GM19025 (cell line): ENCODE results near the gene INPP5D.
A peak's percentile ranks its signal among the peaks of the same experiment; 100 is the strongest.
"Not testable (repeated sequence)": the region's sequence is repeated elsewhere in the genome, so short reads cannot be mapped to it uniquely, and the experiment has no call there.

Experiments
- ATAC-seq: cut with Tn5 transposase; IDR thresholded peaks from one replicate; pipeline ENCODE4 v1.9.1; 2021; ENCODE audit warnings: mild to moderate bottlenecking, low read depth, moderate library complexity; ENCODE audit not compliant: unreplicated experiment

INPP5D gene

DNA sequence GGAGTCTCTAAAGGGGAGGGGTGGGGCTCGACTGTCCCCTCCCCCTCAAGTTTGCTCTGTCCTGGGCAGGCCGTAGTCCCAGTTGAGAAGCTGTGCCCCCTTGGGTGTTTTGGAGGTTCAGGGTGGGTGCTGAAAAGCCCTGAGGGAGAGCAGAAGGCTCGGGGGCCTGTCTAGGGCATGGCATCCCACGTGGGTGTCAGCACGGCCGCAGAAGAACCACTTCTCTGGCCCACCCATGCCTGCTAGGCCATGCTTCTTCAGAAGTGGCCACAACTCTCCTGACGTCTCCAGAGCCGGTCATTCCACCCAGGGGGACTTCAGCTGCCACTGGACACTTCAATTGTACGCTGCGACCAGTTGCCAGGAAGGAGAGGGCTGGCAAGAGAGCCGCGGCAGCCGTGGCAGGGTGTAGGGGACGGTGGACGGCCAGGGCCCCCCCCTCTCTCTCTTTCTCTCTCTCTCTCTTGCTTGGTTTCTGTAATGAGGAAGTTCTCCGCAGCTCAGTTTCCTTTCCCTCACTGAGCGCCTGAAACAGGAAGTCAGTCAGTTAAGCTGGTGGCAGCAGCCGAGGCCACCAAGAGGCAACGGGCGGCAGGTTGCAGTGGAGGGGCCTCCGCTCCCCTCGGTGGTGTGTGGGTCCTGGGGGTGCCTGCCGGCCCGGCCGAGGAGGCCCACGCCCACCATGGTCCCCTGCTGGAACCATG, at the start of gene INPP5D:
Gene INPP5D (plus strand): TSS at position 546 of the 704 bp plus-strand sequence. CDS start 137 bp downstream, at position 683.
- peak; percentile 39 for ATAC-seq

DNA sequence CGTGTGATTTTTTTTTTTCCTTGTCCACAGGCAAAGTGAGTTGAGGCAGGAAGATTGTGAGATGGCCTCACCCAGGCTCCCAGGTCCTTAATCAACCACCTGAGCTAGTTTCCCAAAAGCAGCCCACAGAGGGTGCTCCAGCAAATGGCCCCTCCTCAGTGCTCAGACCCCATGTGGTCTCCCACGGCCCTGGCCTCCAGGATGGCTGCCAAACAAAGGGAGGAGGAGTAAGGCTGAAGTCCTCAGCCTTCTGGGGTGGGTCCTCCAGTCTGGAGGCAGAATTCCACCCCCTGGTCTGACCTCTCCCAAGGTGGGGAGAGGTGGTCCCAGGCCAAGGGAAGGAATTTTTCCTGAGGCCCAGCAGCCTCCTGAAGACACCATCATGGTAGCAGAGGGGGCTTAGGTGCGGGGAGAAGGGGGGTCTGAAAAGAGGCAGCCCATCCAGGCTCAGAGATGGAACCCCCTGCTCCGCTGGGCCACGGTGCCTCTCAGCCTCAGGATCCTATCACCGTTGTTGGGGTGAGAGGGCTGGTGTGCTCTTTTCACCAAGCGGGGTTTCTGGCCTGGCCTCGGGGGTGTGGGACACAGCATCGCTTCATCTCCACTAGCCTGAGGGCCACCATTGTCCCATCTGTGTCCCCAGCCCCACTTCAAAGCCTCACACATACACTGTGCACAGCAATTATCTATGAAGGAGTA, 49.4 kb upstream of the INPP5D start:
- ATAC-seq: no peak

DNA sequence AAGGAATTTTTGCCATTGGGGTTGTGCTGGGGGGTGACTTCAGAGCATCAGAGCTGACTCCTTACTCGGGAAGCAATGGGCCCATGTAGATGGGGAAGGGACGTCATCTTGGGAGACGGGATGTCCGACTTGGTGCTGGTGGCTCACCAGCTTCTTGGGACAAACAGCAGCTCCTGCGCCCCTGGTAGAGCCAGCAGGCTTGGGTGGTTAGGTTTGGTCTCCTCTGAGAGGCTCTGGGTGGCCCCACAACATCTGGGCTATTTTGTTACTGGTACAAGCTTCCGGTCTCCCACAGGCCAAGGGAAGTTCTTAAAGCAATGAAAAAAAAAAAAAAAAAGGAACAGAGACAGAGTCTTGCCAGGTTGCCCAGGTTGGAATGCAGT, 48.9 kb upstream of the INPP5D start:
- ATAC-seq: no peak

DNA sequence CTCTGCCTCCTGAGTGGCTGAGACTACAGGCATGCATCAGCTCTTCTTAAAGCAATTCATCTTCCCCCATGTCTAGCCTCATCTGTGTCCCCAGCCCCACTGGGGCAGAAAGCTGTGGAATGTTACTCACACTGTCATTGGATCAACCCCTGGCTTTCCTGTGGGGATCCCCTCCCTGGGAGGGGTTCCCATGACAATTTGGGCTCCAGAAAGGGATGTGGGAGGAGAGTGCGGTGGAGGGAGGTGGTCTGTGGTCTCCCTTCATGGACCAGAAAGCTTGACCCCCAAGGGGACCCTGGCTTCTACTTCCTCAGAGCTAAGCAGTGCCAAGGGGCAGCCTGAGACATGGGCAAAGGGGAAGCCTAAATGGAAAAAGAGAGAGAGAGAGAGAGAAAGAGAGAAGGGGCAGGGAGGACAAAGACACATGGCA, 48.4 kb upstream of the INPP5D start:
- ATAC-seq: no peak

DNA sequence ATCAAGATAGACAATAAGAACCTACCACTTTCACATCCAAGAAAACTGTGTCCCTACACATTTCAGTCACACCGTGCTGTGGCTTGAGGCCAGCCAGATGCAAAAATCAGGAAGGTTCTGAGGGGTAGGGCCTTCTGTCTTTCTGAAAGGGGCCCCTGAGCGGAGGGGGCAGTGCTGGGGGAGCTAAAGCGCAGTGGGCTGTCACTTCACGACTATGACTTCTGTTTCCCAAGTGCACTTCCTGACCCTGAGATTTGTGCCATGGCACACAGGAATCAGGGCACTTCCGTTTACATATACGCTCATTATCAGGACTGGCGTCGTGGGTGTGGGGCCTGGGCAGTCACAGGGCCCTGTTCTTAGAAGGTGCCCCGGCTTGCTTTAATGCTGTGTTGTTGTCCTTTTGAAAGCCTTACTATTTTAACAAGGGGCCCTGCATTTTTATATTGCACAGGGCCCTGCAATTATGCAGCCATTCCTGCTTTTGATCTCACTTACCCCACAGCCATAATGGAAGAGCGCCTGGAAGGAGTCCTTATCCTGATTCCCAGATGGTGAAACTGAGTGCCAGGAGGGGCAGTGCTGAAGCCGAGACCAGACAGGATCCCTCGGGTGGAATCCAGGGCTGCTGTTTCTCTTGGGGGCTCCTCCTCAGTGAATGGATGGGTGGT, 47.7 kb upstream of the INPP5D start:
- ATAC-seq: no peak

DNA sequence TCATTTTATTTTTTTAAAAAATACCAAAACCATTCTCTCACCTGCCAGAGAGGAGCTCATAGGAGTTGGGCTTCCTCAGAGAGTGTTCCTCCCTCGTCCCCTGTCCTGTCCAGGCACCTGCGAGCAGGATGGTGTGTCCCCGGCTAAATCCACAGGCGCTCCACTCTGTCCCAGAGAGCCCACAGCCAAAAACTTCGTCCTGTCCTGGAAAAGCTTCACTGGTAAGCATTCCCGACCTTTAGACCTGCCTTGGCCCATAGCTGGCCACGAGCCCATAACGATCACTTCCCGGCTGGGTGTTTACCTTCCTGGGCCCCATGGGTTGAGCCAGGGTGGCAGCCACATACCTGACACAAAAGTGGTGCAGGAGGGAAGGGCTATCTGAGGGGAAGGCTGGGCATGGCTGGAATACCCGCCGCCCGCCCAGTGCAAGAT, 47.1 kb upstream of the INPP5D start, which contains the start of gene NGEF:
Gene NGEF (minus strand): TSS at position 230 of the 435 bp plus-strand sequence. CDS start 38,366 bp downstream, outside the sequence.
- no peak for ATAC-seq

DNA sequence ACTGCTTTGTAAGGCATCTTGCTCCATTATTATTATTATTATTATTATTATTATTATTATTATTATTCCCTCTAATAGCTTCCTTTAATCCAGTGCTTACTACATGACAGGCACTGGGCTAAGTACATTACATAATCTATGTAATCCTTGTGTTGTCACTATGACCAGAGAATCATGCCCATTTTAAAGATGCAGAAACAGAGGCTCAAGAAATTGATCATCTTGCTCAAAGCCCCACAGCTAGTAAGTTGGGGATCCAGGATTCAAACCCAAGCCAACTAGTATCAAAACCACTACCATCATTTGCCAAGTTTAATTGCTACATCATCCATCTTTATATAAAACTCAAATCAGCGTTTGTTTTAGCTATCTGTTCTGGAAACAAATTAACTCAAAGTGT, 46.5 kb upstream of the INPP5D start:
- no peak for ATAC-seq

DNA sequence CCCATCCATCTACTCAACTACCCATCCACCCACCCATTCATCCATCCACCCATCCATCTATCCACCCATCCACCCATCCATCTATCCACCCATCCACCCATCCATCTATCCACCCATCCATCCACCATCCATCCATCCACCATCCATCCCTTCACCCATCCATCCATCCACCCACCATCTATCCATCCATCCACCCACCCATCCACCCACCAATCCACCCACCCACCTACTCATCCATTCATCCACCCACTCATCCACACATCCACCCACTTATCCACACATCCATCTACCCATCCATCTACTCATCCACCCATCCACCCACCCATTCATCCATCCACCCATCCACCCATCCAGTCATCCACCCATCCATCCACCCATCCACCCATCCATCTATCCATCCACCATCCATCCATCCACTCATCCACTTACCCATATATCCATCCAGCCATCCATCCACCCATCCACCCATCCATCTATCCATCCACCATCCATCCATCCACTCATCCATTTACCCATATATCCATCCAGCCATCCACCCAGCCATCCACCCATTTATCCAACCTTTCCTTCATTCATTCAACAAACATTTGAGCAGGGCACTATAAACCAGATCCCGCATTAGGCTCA, 45.0 kb upstream of the INPP5D start:
- ATAC-seq: no peak

DNA sequence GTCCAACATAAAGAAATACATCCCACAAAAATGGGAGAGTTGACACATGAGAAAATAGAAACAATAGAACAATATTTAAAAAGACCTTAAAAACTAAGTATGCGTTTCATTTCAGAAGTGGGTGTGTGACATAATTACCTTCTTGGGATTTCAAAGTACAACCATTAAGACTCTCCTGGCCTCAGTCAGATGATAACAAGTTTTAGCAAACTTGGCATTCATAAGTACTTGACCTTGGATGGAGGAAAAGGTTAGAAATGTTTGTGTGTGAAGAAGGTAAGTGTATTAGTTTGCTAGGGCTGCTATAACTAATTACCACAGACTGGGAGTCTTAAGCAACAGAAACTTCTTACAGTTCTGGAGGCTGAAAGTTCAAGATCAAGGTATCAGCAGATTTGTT, 42.2 kb upstream of the INPP5D start:
- no peak for ATAC-seq

DNA sequence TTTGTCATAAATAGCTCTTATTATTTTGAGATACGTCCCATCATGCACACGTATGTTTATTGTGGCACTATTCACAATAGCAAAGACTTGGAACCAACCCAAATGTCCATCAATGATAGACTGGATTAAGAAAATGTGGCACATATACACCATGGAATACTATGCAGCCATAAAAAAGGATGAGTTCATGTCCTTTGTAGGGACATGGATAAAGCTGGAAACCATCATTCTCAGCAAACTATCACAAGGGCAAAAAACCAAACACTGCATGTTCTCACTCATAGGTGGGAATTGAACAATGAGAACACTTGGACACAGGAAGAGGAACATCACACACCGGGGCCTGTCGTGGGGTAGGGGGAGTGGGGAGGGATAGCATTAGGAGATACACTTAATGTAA, 40.5 kb upstream of the INPP5D start:
- ATAC-seq: not testable (repeated sequence)

DNA sequence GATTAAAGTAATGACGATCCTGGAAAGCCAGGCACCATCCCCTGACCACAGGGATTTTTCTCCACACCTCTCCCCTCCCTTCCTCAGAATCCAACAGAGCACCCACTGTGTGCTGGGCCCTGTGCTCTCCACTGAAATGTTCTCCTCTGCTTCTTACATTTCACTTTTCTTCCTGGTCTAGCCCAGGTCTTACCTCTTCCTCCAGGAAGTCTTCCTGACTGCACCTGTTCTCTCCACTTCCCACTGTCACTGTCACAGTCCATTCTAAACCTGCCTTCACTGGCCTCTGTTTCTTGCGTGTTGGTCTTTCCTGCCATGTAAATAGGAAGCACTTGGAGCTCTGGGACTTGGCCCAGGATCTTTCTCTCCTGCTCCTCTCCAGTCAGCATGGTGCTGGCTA, 39.7 kb upstream of the INPP5D start:
- ATAC-seq: no peak

DNA sequence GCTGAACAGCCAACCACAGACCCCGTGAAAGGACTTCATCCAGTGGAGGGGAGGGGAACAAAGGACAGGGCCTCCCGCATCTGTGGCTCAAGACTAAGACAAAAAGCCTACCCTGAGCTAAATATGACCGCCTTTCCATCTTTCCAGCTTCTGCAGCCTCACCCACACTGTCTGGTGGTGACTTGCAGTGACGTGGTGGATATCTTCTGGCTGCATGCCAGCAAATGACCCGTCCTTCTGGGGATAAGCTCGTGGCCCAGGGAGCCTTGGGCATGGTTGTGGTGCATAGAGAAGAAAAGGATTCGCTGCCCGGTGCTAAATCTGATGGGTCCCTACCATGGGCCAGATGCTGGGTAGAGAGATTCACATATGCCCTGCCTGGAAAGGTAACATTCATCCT, 38.4 kb upstream of the INPP5D start:
- no peak for ATAC-seq

DNA sequence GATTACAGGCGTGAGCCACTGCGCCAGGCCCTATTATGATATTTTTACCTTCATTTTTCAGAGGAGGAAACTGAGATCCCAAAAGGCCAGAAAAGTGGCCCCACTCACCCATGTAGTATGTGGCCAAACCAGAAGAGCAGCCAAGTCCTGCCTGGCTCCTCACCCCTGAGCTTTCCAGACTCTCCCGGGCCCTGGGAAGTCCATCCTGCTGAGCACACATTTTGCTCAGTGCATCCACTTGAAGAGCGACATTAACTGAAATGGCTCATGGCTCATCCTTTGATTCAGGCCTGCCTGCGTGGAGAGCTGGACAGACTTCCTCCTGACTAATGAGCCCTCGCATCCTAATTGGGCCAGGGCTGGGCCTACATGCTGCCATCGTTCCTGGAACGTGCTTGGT, 37.6 kb upstream of the INPP5D start:
- no peak for ATAC-seq

DNA sequence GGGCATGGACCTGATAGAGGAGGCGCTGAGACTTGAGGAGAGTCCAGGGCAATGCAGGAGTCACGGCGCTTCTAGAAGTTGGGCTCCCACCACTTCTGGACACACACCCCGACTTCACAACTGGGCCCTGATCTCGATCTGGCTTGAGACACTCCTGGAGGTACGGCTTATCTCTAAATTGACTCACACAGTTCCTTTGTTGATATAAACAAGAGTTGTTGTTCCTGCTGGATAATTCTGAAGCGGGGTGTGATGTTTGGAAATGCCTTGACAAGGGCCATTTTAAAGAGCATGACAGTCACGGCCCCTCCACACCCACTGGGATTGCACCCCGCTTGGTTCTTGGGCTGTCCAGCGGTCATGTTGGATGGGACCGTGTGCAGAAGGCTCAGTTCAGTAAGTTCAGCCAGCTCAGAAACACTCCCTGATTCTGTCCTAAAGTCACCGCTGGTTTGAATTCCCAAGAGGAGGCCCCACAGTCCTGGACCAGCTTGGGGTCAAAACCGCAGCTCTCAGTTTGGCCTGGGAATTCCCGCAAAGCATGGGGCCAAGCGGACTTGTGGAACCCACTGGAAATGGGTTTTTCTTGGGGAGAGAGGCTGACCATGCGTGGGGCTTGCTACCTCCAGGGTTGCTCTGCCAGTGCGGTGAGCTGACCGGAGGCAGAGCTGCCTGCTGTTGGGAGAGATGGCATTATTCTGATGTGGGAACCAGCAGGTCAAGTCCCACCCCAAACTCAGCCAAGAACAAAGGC, 37.0 kb upstream of the INPP5D start:
- no peak for ATAC-seq

DNA sequence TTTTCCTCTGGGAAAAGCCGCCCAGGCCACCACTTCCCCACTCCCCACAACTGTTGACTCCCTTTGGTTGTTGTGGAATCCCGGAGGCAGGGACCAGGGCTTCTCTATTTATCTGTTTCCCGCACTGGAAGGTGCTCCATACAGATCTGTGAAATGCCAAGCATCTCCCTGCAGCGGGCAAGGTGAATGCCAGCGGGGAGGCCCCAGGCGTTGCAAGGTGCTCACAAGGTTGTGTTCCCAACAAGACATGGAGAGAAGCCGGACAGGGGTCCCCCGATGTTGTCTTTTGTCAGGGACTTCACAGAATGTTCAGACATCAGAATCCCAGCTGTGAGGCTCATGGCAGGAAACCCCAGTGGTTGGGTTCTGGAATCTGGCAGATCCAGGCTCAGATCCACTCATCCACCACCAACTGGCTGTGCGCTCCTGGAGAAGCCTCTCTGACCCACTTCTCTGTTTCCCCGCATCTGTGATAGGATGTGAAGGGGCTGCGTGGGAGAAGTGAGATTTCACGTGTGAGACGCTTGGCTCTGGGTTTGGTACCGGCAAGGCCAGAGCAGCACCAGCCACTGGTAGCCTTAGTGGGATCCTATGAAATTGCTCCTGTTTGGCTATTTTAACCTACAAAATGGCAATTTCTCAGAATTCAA, 36.3 kb upstream of the INPP5D start:
- ATAC-seq: no peak

DNA sequence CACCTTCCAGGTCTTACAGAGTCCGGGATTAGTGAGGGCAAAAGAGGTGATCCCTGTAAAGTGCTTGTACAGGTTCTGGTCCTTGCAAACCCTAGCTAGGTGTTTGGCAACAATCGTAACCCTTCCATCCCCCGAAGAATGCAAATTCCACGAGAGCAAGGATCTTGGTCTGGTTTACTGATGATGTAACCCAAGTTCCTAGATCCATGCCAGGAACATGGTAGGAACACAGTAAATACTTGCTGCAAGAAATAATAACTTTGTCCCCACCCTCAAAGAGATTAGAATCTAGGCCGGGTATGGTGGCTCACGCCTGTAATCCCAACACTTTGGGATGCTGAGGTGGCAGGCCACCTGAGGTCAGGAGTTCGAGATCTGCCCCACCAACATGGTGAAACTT, 34.4 kb upstream of the INPP5D start:
- ATAC-seq: no peak

DNA sequence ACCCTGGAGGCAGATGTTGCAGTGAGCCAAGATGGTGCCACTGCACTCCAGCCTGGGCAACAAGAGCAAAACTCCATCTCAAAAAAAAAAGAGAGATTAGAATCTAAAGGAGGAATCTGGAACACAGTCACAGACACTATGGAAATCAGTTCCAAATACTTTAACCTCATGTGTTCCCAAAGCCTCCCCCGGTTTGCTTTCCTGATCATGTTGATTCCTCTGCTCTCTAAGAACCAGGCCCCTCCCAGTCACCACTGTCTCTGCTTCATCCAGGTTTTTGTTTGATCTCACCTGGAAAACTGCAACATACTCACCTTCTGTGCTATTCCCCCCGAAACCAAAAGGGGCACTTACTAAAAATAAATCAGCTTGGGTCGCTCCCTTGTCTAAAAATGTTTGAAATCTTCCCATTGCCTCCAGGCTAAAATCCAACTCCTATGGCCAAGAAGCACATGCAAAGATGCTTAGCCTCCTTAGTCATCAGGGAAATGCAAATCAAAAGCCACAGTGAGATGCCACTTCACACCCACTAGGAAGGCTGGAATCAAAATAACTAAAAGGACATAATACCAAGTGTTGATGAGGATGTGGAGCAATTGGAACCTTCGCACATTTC, 33.8 kb upstream of the INPP5D start:
- ATAC-seq: no peak

DNA sequence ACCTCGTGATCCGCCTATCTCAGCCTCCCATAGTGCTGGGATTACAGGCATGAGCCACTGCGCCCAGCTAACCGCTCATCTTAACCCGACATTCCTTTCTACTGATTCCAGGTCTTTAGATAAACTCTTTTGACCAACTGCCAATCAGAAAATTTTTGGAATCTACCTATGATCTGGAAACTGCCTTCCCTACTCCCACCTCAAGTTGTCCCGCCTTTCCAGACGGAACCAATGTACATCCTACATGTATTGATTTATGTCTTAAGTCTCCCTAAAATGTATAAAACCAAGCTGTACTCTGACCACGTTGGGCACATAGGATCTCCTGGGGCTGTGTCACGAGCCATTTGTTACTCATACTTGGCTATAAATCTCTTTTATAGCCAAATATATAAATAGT, 30.8 kb upstream of the INPP5D start:
- no peak for ATAC-seq
